ENCODE results near the gene ELP4.

Gene ELP4

DNA sequence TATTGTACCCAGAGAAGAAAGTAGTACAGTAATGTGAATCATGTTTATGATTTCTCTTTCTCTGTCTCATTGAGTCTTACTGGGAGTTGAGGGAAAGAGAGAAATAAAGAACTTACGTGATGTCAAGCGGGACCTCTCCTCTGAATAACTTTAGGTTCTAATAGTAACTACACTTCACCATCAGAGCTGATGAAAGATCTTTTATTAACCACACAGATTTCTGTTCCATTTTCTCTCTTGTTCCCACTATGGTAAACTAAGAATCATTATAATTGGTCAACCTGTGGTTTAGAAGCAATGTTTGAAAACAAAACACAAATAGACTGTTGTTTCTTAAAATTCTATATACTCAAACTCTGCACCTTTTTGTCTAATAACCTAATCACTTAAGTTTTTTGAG, 142.3 kb downstream of the ELP4 start:
- DNase-seq (ENCODE audit: low read depth) = no peak
- TF ChIP-seq CTCF (conservative IDR thresholded peaks at IDR 0.05; ENCODE audit: control insufficient read depth, insufficient read depth, low read depth, low read length) = no peak
- no peak overlapping the region for H3K4me3 ChIP-seq (ENCODE audit: control insufficient read depth, low read depth, low read length)

GRCh38 chr11:31652528-31652927, 143.0 kb downstream of the ELP4 start:
- TF ChIP-seq CTCF (conservative IDR thresholded peaks at IDR 0.05; ENCODE audit: control insufficient read depth, insufficient read depth, low read depth, low read length) = no peak
- H3K4me3 ChIP-seq (ENCODE audit: control insufficient read depth, low read depth, low read length) = no peak overlapping the region
- no peak for DNase-seq (ENCODE audit: low read depth)

DNA sequence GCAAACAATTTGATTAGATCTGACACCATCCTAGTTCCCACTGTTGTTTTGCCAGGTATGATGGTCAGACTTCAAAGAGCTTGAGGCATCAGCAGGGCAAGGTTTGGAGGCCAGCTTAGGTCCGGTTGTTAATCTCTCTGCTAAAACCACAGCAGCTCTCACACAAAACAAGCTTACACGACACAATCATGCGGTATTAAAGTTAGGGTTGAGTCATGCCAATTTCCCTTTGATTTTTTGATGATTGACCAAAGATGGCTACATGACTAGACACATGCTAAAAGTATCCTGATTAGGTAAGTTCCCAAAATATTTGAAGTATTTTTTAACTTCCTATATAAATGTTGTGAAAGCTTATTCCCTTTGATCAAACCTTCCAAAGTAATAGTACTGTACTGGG, 145.9 kb downstream of the ELP4 start:
- peak; percentile 83 for DNase-seq (ENCODE audit: low read depth)
- H3K4me3 ChIP-seq (ENCODE audit: control insufficient read depth, low read depth, low read length) = no peak overlapping the region
- TF ChIP-seq CTCF (conservative IDR thresholded peaks at IDR 0.05; ENCODE audit: control insufficient read depth, insufficient read depth, low read depth, low read length) = no peak

GRCh38 chr11:31656051-31656450, 146.5 kb downstream of the ELP4 start:
- DNase-seq (ENCODE audit: low read depth) = peak; percentile 20
- no peak for TF ChIP-seq CTCF (conservative IDR thresholded peaks at IDR 0.05; ENCODE audit: control insufficient read depth, insufficient read depth, low read depth, low read length)
- no peak overlapping the region for H3K4me3 ChIP-seq (ENCODE audit: control insufficient read depth, low read depth, low read length)

GRCh38 chr11:31657091-31657490, 147.5 kb downstream of the ELP4 start:
- no peak for TF ChIP-seq CTCF (conservative IDR thresholded peaks at IDR 0.05; ENCODE audit: control insufficient read depth, insufficient read depth, low read depth, low read length)
- no peak overlapping the region for H3K4me3 ChIP-seq (ENCODE audit: control insufficient read depth, low read depth, low read length)
- DNase-seq (ENCODE audit: low read depth) = no peak

GRCh38 chr11:31664129-31664528, 154.6 kb downstream of the ELP4 start:
- no peak for DNase-seq (ENCODE audit: low read depth)
- TF ChIP-seq CTCF (conservative IDR thresholded peaks at IDR 0.05; ENCODE audit: control insufficient read depth, insufficient read depth, low read depth, low read length) = no peak
- H3K4me3 ChIP-seq (ENCODE audit: control insufficient read depth, low read depth, low read length) = no peak overlapping the region

DNA sequence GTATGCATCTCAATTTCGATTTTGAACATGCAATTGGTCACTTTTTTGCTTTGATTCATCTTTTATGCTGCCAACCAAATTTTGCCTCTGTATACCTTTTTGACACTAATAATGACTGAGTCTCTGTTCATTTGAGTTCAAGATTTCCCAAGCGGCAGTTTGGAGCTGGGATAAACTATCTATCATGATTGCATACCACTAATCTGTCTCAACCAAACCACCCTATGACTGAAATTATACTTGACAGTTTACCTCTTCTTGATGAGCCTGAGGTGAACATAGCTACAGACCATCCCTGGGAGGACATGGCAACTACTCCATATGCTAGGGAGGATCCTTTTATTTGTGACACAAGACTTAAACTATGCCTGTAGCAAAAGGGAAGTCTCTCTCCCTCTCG, 155.4 kb downstream of the ELP4 start:
- no peak overlapping the region for H3K4me3 ChIP-seq (ENCODE audit: control insufficient read depth, low read depth, low read length)
- no peak for DNase-seq (ENCODE audit: low read depth)
- TF ChIP-seq CTCF (conservative IDR thresholded peaks at IDR 0.05; ENCODE audit: control insufficient read depth, insufficient read depth, low read depth, low read length) = no peak
